Measurements from ENCODE around the gene TEX19. TPM values are rescaled to one million over a fixed set of nuclear protein-coding genes. Genes with fewer than 3 reads are reported as not detected.

The TEX19 gene
- total and polyA plus RNA-seq, 8 donors = not detected

DNA sequence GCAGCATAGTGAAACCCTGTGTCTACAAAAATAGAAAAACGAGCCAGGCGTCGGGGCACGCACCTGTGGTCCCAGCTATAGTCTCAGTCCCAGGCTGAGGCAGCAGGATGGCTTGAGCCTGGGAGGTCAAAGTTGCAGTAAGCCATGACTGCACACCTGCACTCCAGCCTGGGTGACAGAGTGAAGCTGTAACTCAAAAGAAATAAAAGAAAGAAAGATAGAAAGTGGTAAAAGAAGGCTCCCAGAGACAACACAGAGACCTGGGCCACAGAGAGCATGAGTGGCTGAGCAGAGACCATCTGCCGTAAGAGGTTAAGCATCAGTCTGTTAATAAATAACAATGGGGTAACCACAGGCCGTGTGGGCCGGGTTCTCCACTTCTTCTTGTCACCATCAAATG is 43.8 kb downstream of the TEX19 start:
- no peaks in the 10 kb centered on the region for H3K4me1 ChIP-seq
- FAIRE-seq (no peak), DNase-seq (peak in 1 of 6 donors; percentile 2), ATAC-seq (no peak)
- TF ChIP-seq, protein P1, sequence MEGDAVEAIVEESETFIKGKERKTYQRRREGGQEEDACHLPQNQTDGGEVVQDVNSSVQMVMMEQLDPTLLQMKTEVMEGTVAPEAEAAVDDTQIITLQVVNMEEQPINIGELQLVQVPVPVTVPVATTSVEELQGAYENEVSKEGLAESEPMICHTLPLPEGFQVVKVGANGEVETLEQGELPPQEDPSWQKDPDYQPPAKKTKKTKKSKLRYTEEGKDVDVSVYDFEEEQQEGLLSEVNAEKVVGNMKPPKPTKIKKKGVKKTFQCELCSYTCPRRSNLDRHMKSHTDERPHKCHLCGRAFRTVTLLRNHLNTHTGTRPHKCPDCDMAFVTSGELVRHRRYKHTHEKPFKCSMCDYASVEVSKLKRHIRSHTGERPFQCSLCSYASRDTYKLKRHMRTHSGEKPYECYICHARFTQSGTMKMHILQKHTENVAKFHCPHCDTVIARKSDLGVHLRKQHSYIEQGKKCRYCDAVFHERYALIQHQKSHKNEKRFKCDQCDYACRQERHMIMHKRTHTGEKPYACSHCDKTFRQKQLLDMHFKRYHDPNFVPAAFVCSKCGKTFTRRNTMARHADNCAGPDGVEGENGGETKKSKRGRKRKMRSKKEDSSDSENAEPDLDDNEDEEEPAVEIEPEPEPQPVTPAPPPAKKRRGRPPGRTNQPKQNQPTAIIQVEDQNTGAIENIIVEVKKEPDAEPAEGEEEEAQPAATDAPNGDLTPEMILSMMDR (IDR thresholded peaks at IDR 0.05) = no peak
- 79 to 81% methylated on average over 7 of the region's 7 CpGs for WGBS, 2 donors
- no peak overlapping the region for H3K4me3 ChIP-seq
- no peaks in the 10 kb centered on the region for H3K9me3 ChIP-seq
- H3K27me3 ChIP-seq = no peaks in the 10 kb centered on the region
- no peak overlapping the region for H3K27ac ChIP-seq
- intact Hi-C loops (cut with DNase I) = no loop called here
- peaks cover 0 to 6% (median 3%) of the 10 kb centered on the region in 3 donors for H3K36me3 ChIP-seq

DNA sequence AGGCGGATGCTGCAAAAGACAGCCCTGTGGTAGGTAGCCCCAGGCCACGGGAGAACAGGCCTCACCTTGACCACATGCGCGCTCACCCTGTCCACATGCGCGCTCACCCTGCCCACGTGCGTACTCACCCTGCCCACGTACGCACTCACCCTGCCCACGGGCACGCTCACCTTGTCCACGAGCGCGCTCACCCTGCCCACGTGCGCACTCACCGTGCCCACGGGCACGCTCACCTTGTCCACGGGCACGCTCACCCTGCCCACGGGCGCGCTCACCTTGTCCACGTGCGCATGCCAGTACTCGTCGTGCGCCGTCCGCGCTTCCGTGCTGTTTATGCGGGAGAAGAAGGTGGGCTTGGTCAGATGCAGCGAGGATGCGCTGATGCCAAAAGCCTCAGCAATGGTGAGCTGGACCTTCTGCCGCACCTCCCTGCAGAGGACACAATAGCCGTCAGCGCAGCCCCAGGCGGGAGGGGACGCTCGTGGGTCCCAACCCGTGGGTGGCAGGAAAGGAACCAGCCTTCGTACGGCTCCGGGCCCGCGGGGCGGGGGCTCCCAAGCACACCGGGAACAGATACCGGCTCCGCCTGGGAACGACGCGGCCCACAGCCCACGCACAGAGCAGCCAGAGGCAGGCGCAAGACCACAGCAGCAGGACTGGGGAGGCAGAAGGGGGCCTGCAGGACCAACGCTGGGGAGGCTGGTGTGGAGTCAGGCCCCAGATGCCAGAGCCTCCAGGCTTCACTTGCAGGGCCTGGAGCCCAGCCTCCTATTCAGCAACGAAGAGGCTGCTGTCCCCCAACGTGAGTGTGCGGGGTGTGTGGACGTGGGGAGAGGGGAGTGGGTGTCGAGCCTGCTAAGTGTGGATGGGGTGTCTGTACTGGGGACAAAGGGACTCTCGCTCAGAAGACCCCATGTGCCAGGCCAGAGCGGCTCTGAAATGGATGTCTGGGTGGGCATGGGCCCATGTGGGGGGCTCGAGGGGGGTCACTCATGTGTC is 44.9 kb downstream of the TEX19 start:
- TF ChIP-seq, protein P1 (IDR thresholded peaks at IDR 0.05) = no peak
- Histone ChIP-seq H3K9me3 (no peaks in the 10 kb centered on the region), H3K27me3 (no peaks in the 10 kb centered on the region), H3K4me1 (no peaks in the 10 kb centered on the region), H3K36me3 (peaks cover 0 to 6% (median 3%) of the 10 kb centered on the region in 3 donors), H3K4me3 (no peak overlapping the region), H3K27ac (no peak overlapping the region)
- FAIRE-seq (no peak), DNase-seq (peak in 1 of 6 donors; percentile 16), ATAC-seq (no peak)
- WGBS, 2 donors = 95 to 96% methylated on average over 67 of the region's 67 CpGs
- intact Hi-C loops (cut with DNase I) = no loop called here

DNA sequence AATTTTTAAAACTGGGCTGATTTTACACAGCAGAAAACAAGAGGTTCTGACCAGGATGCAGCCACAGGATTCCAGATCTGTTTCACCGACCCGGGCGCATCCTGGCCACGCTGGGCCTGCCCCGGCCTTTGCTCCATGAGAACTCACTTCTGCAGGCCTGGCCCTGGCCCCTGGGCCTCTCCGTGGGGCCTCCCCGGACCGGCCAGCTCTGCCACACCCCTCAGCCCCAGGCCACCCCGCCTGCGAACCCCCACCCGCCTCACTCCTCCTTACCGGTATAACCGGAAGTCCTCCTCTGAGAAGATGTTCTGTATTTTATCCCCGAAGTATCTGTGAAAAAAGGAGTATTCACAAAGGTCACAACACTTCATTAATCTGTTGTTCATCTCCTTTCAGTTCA is 46.0 kb downstream of the TEX19 start:
- FAIRE-seq = no peak
- intact Hi-C loops (cut with DNase I) = no loop called here
- DNase-seq = peak in 1 of 6 donors; percentile 5
- Histone ChIP-seq H3K4me3 (no peak overlapping the region), H3K9me3 (no peaks in the 10 kb centered on the region), H3K36me3 (peaks cover 0 to 6% (median 3%) of the 10 kb centered on the region in 3 donors), H3K27me3 (no peaks in the 10 kb centered on the region), H3K4me1 (no peaks in the 10 kb centered on the region), H3K27ac (no peak overlapping the region)
- WGBS, 2 donors = 95% methylated on average over 14 of the region's 14 CpGs
- no peak for ATAC-seq
- TF ChIP-seq, protein P1 (IDR thresholded peaks at IDR 0.05) = no peak

DNA sequence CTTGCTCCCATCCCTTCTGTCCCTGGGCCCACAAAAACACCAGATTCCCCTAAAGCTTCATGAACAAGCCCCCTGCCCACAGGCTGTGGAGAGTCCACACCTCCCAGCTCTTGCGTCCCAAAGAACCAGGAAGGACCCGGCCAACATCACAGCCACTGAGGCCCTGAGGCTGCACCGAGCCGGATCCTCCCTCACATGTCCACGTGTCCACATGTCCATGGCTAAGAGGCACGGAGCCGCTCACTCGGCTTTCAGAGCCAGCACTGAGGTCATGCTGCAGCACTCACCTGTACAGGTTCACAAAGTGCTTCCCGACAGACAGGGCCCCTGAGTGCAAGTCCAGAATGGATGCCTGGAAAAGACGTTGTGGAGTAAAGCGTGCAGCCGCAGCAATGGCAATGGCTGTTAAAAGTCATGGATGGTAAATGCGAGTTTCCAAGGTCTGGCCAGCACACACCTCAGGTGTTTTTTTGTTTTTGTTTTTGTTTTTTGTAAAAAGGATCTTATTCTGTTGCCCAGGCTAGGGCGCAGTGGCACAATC is 47.2 kb downstream of the TEX19 start:
- FAIRE-seq (no peak), DNase-seq (no peak), ATAC-seq (no peak)
- no peak overlapping the region for H3K27ac ChIP-seq
- H3K9me3 ChIP-seq = no peaks in the 10 kb centered on the region
- peaks cover 0 to 6% (median 3%) of the 10 kb centered on the region in 3 donors for H3K36me3 ChIP-seq
- no peak overlapping the region for H3K4me3 ChIP-seq
- TF ChIP-seq, protein P1 (IDR thresholded peaks at IDR 0.05) = no peak
- no peaks in the 10 kb centered on the region for H3K27me3 ChIP-seq
- WGBS, 2 donors = 92% methylated on average over 14 of the region's 14 CpGs
- intact Hi-C loops (cut with DNase I) = no loop called here
- no peaks in the 10 kb centered on the region for H3K4me1 ChIP-seq

All from pancreas (tissue), 10 donors.